Smooth muscle cell (in vitro differentiated cells): ENCODE results near the gene DUSP1. TPM values are rescaled to one million over a fixed set of nuclear protein-coding genes. Genes with fewer than 3 reads are reported as not detected.

Experiments used
- DNase-seq: peaks from one replicate; lab custom pipeline; 2025; ENCODE audit not compliant: unreplicated experiment; lab: John Stamatoyannopoulos, UW
- H2AFZ ChIP-seq: fragments of 200-600 bp; sonication (generic); 2 replicates; pipeline ENCODE4 v1.6.0; 2016; ENCODE audit warnings: antibody characterized with exemption, low read depth, mild to moderate bottlenecking
- H3F3A ChIP-seq: fragments of 200-600 bp; sonication (generic); 2 replicates; pipeline ENCODE4 v1.6.0; 2017; ENCODE audit warnings: antibody characterized with exemption, low read depth
- H3K27ac ChIP-seq: fragments of 200-600 bp; sonication (generic); 2 replicates; pipeline ENCODE4 v1.5.1; 2016; ENCODE audit warnings: low read depth, mild to moderate bottlenecking
- H3K27me3 ChIP-seq: fragments of 200-600 bp; sonication (generic); 2 replicates; pipeline ENCODE4 v1.6.1; 2016; ENCODE audit warnings: low read depth, mild to moderate bottlenecking
- H3K36me3 ChIP-seq: fragments of 200-600 bp; sonication (generic); 2 replicates; pipeline ENCODE4 v1.5.1; 2016; ENCODE audit warnings: low read depth
- H3K4me1 ChIP-seq: fragments of 200-600 bp; sonication (generic); 2 replicates; pipeline ENCODE4 v1.5.1; 2016; ENCODE audit warnings: low read depth
- H3K4me2 ChIP-seq: fragments of 200-600 bp; sonication (generic); 2 replicates; pipeline ENCODE4 v1.6.0; 2016; ENCODE audit warnings: mild to moderate bottlenecking
- H3K4me3 ChIP-seq: fragments of 200-600 bp; sonication (generic); 2 replicates; pipeline ENCODE4 v1.5.1; 2016; ENCODE audit warnings: mild to moderate bottlenecking
- H3K79me2 ChIP-seq: fragments of 200-600 bp; sonication (generic); 2 replicates; pipeline ENCODE4 v1.6.0; 2016; ENCODE audit warnings: low read depth, mild to moderate bottlenecking
- H3K9ac ChIP-seq: fragments of 200-600 bp; sonication (generic); 2 replicates; pipeline ENCODE4 v1.6.0; 2016; ENCODE audit warnings: low read depth
- H3K9me3 ChIP-seq: fragments of 200-600 bp; sonication (generic); replicated peaks from 2 replicates; pipeline ENCODE4 v1.5.1; 2016; ENCODE audit warnings: low read depth
- H4K20me1 ChIP-seq: fragments of 200-600 bp; sonication (generic); 2 replicates; pipeline ENCODE4 v1.6.0; 2016; ENCODE audit warnings: low read depth
- WGBS: methylation state at CpG from one replicate; pipeline ENCODE4 v1.1.7; 2016; ENCODE audit warnings: low lambda C conversion rate; 5-methylcytosine and 5-hydroxymethylcytosine counted together
- polyA plus RNA-seq: library from polyadenylated mRNA; unstranded; fragments of >200 nt; fragmentation: Nextera tagmentation; extraction: Ambion mirVana; gene quantifications from 2 replicates; pipeline ENCODE4 v1.2.1, GENCODE V29; 2016
- total RNA-seq: library from RNA; depleted of rRNA; stranded (reverse); fragments of >200 nt; gene quantifications from 2 replicates; pipeline ENCODE4 v1.2.3, GENCODE V29; 2014
- TF ChIP-seq, protein P1 (sequence below): fragments of 200-600 bp; sonication (generic); IDR thresholded peaks from 2 replicates; pipeline ENCODE4 v1.5.1; 2017; ENCODE audit warnings: borderline replicate concordance, mild to moderate bottlenecking, antibody characterized with exemption; ENCODE audit not compliant: insufficient read depth, poor library complexity, severe bottlenecking

DUSP1 gene
- total and polyA plus RNA-seq, 2 experiments from 2014 or later, result 817 to 995 TPM

DNA sequence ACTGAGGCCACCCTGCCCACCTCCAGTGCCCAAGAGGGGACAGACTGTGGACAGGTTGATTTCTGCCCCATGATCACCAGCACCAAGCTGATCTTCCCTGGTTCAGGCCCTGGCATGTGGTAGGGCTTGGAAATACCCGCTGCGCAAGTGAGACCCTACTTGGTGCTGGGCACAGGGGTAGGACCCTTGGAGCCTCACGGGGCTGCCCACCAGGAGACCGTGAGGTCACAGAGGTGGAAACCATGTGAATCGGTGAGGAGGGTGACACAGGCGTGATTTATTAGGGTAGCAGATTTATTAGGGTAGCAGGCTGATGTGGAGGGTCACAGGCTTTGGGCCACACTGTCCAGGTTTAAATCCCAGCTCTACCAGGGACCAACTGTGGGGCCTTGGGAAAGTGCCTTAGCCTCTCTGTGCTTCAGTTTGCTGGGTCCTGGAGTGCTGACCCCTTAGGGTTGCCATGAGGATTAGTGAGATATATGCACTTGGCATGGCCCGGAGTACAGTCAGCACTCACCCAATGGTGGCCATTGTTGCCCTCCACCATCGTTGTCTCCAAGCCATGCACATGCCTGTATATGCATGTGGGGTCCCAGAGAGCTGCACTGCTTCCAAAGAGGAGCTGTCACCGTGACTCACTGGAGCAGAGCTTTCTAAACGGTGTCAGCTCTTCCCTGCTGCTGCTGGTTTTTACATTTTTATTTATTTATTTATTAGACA is 20.9 kb upstream of the DUSP1 start:
- Histone ChIP-seq H4K20me1 (no peaks in the 10 kb centered on the region), H3K9ac (no peak overlapping the region), H2AFZ (no peak overlapping the region), H3K27ac (peak overlapping the region; percentile 74), H3K36me3 (no peaks in the 10 kb centered on the region), H3F3A (no peaks in the 10 kb centered on the region), H3K4me3 (no peak overlapping the region), H3K27me3 (no peaks in the 10 kb centered on the region), H3K79me2 (no peaks in the 10 kb centered on the region), H3K4me2 (peak overlapping the region; percentile 14), H3K9me3 (no peaks in the 10 kb centered on the region), H3K4me1 (peaks cover 7% of the 10 kb centered on the region)
- no peak for DNase-seq
- 76% methylated on average over 10 of the region's 10 CpGs for WGBS
- TF ChIP-seq, protein P1, sequence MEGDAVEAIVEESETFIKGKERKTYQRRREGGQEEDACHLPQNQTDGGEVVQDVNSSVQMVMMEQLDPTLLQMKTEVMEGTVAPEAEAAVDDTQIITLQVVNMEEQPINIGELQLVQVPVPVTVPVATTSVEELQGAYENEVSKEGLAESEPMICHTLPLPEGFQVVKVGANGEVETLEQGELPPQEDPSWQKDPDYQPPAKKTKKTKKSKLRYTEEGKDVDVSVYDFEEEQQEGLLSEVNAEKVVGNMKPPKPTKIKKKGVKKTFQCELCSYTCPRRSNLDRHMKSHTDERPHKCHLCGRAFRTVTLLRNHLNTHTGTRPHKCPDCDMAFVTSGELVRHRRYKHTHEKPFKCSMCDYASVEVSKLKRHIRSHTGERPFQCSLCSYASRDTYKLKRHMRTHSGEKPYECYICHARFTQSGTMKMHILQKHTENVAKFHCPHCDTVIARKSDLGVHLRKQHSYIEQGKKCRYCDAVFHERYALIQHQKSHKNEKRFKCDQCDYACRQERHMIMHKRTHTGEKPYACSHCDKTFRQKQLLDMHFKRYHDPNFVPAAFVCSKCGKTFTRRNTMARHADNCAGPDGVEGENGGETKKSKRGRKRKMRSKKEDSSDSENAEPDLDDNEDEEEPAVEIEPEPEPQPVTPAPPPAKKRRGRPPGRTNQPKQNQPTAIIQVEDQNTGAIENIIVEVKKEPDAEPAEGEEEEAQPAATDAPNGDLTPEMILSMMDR, result no peak

DNA sequence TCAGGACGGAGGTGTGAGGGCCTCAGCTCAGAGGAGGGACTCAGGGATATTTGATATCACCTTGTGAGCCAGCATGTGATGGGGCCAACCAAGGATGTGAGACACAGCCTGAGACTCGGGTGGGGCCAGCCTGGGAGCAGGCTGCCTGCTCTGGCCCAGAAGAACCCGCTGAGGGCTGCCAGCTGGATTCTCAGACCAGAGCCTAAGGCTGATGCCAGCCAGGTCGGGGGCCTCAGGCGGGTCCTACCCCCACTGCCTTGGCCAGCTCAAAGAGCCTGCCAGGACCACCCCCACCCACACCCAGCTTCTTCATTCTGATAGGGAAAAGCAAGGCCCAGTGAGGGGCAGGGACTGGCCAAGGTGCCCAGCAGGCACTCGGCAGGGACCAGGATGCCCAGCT is 20.3 kb upstream of the DUSP1 start:
- Histone ChIP-seq H3K4me1 (peaks cover 7% of the 10 kb centered on the region), H4K20me1 (no peaks in the 10 kb centered on the region), H3K79me2 (no peaks in the 10 kb centered on the region), H3K9ac (no peak overlapping the region), H3K27me3 (no peaks in the 10 kb centered on the region), H3K36me3 (no peaks in the 10 kb centered on the region), H3K4me2 (no peak overlapping the region), H2AFZ (no peak overlapping the region), H3K27ac (peak overlapping the region; percentile 74), H3K9me3 (no peaks in the 10 kb centered on the region), H3K4me3 (no peak overlapping the region), H3F3A (no peaks in the 10 kb centered on the region)
- DNase-seq, result no peak
- 87% methylated on average over 6 of the region's 6 CpGs for WGBS
- TF ChIP-seq, protein P1, result no peak

DNA sequence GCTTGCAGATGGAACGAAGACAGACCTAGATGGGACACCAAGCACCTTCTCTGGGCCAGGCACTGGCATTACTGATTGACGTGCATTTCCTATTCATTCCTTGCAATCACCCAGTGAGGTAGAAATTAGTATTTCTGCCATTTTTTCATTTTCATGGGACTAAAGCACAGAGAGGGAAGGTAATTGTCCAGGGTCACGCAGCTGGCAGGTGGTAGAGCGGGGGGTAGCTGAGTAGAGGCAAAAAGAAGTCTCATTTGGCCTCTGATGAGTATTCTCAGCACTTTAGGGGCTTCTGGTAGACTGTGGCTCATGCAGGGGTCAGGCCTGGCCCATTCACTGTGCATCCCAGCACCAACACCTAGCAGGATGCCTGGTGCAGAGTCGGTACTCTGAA is 19.5 kb upstream of the DUSP1 start:
- Histone ChIP-seq H4K20me1 (no peaks in the 10 kb centered on the region), H2AFZ (no peak overlapping the region), H3K4me3 (no peak overlapping the region), H3K27me3 (no peaks in the 10 kb centered on the region), H3F3A (no peaks in the 10 kb centered on the region), H3K27ac (no peak overlapping the region), H3K4me2 (no peak overlapping the region), H3K79me2 (no peaks in the 10 kb centered on the region), H3K9ac (no peak overlapping the region), H3K9me3 (no peaks in the 10 kb centered on the region), H3K4me1 (peaks cover 7% of the 10 kb centered on the region), H3K36me3 (no peaks in the 10 kb centered on the region)
- TF ChIP-seq, protein P1, result no peak
- WGBS, result 86% methylated on average over 5 of the region's 5 CpGs
- DNase-seq, result no peak
